Astrocyte (in vitro differentiated cells and primary cell): Measurements from ENCODE around the gene PRIM1.

Experiments
- EZH2 ChIP-seq: IDR thresholded peaks from 2 replicates; pipeline ENCODE4 v1.6.1; 2012; ENCODE audit warnings: mild to moderate bottlenecking, low read length, inconsistent platforms; ENCODE audit not compliant: insufficient read depth
- TF ChIP-seq, protein P1 (sequence below): IDR thresholded peaks from 2 replicates; pipeline ENCODE4 v1.5.1; 2011; ENCODE audit warnings: low read depth, mild to moderate bottlenecking, inconsistent platforms, low read length, moderate library complexity; ENCODE audit not compliant: insufficient read depth

DNA sequence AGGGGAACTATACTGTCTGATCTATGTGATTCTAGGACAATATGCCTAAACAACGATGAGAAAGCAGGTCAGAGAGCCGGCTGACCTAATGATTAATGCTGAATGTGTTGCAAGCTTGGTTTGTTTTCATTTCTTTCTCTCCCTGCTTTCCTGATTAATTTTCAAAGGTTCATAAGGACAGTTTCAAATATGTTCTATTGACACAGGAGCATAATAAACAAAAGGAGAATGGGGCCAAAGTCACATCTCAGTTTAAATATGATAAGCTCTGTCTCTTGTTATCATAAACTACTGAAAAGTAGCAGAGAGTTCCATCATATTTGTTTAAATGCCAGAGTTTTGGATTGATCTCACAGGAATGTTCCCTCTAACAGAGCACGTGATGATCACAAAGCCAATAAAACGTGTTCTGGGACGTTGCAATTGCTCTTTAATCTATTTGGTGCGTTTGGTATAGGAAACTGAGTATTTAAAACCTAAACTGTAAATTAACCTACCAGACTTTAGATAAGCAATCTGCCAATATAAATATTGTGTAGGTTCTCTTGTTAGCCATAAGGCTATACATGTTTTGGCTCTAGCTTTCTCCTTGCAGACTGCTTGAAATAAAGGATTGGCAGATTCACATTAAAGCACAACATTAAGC, 7.3 kb upstream of the PRIM1 start:
- TF ChIP-seq, protein P1, sequence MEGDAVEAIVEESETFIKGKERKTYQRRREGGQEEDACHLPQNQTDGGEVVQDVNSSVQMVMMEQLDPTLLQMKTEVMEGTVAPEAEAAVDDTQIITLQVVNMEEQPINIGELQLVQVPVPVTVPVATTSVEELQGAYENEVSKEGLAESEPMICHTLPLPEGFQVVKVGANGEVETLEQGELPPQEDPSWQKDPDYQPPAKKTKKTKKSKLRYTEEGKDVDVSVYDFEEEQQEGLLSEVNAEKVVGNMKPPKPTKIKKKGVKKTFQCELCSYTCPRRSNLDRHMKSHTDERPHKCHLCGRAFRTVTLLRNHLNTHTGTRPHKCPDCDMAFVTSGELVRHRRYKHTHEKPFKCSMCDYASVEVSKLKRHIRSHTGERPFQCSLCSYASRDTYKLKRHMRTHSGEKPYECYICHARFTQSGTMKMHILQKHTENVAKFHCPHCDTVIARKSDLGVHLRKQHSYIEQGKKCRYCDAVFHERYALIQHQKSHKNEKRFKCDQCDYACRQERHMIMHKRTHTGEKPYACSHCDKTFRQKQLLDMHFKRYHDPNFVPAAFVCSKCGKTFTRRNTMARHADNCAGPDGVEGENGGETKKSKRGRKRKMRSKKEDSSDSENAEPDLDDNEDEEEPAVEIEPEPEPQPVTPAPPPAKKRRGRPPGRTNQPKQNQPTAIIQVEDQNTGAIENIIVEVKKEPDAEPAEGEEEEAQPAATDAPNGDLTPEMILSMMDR: no peak
- TF ChIP-seq EZH2: no peak
